ENCODE results near the gene EQTN.

The EQTN gene

GRCh38 chr9:27292659-27293405, 4.1 kb downstream of the EQTN start:
- peaks cover 3% of the 10 kb centered on the region for H3K9me3 Mint-ChIP-seq
- H3K27ac Mint-ChIP-seq = peak overlapping the region; percentile 45 to 52 (median 49)
- peaks cover 19% of the 10 kb centered on the region for H3K4me1 Mint-ChIP-seq
- TF ChIP-seq CTCF (IDR thresholded peaks at IDR 0.05; ENCODE audit: unreplicated experiment in 3 of 3) = no peak
- no peaks in the 10 kb centered on the region for H3K36me3 Mint-ChIP-seq (ENCODE audit: low read depth)
- no peak overlapping the region for H3K4me3 Mint-ChIP-seq
- H3K27me3 Mint-ChIP-seq (ENCODE audit: low read depth) = no peaks in the 10 kb centered on the region

- TF ChIP-seq CTCF (IDR thresholded peaks at IDR 0.05; ENCODE audit: unreplicated experiment in 3 of 3) = no peak
- Mint-ChIP-seq H3K27ac (no peak overlapping the region), H3K27me3 (ENCODE audit: low read depth) (no peaks in the 10 kb centered on the region), H3K4me3 (no peak overlapping the region), H3K4me1 (peaks cover 19% of the 10 kb centered on the region), H3K9me3 (peaks cover 3% of the 10 kb centered on the region), H3K36me3 (ENCODE audit: low read depth) (no peaks in the 10 kb centered on the region)
These were observed 5.7 kb downstream of the EQTN start for GRCh38 chr9:27291292-27291691.

- Mint-ChIP-seq H3K27me3 (ENCODE audit: low read depth) (no peaks in the 10 kb centered on the region), H3K36me3 (ENCODE audit: low read depth) (no peaks in the 10 kb centered on the region), H3K9me3 (no peaks in the 10 kb centered on the region), H3K4me1 (peaks cover 13% of the 10 kb centered on the region), H3K27ac (no peak overlapping the region), H3K4me3 (no peak overlapping the region)
- no peak for TF ChIP-seq CTCF (IDR thresholded peaks at IDR 0.05; ENCODE audit: unreplicated experiment in 3 of 3)
These were observed 14.7 kb downstream of the EQTN start for GRCh38 chr9:27282269-27282668.

GRCh38 chr9:27280860-27281259, 16.1 kb downstream of the EQTN start:
- Mint-ChIP-seq H3K9me3 (no peaks in the 10 kb centered on the region), H3K27me3 (ENCODE audit: low read depth) (no peaks in the 10 kb centered on the region), H3K4me3 (no peak overlapping the region), H3K4me1 (peaks cover 13% of the 10 kb centered on the region), H3K27ac (peak overlapping the region in 2 of 3 experiments; percentile 46 to 56), H3K36me3 (ENCODE audit: low read depth) (no peaks in the 10 kb centered on the region)
- TF ChIP-seq CTCF (IDR thresholded peaks at IDR 0.05; ENCODE audit: unreplicated experiment in 3 of 3) = no peak

- no peaks in the 10 kb centered on the region for H3K36me3 Mint-ChIP-seq (ENCODE audit: low read depth)
- H3K27ac Mint-ChIP-seq = peak overlapping the region in 1 of 3 experiments; percentile 46
- no peaks in the 10 kb centered on the region for H3K27me3 Mint-ChIP-seq (ENCODE audit: low read depth)
- H3K4me3 Mint-ChIP-seq = no peak overlapping the region
- no peaks in the 10 kb centered on the region for H3K9me3 Mint-ChIP-seq
- peaks cover 13% of the 10 kb centered on the region for H3K4me1 Mint-ChIP-seq
- TF ChIP-seq CTCF (IDR thresholded peaks at IDR 0.05; ENCODE audit: unreplicated experiment in 3 of 3) = no peak
These were observed 16.7 kb downstream of the EQTN start for GRCh38 chr9:27280249-27280648.

- Mint-ChIP-seq H3K9me3 (no peaks in the 10 kb centered on the region), H3K4me3 (no peak overlapping the region), H3K36me3 (ENCODE audit: low read depth) (no peaks in the 10 kb centered on the region), H3K27ac (no peak overlapping the region), H3K27me3 (ENCODE audit: low read depth) (no peaks in the 10 kb centered on the region), H3K4me1 (peaks cover 13% of the 10 kb centered on the region)
- no peak for TF ChIP-seq CTCF (IDR thresholded peaks at IDR 0.05; ENCODE audit: unreplicated experiment in 3 of 3)
These were observed 17.3 kb downstream of the EQTN start for GRCh38 chr9:27279611-27280010.

Data from nephron (organoid).